ENCODE measurements around the gene MOAP1. TPM values are rescaled to one million over a fixed set of nuclear protein-coding genes. Genes with fewer than 3 reads are reported as not detected.
"Not testable (repeated sequence)": the region's sequence is repeated elsewhere in the genome, so short reads cannot be mapped to it uniquely, and the experiment has no call there.

MOAP1 gene
- total RNA-seq, 2 donors from 2014 or later: 31.2 to 39.0 TPM

DNA sequence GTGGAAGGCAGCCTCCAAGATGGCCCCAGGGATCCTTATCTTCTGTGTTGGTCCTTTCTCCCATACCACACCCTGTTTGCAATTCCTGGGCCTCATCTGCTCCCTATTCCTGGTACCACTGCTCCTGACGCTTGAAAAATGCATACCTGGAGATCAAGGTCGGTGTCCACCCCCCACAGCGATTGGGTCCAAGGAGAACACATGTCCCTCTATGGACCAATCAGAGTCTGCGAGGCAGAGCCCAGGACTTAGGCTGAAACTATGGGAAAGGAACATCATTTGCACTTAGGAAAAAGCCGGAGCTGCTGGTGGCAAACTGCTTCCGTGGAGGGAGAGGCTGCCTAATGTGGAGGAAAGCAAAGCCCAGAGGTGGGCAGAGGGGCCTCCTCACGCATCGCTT, 35.7 kb downstream of the MOAP1 start:
- H3K27ac ChIP-seq: no peak overlapping the region
- no peaks in the 10 kb centered on the region for H3K36me3 ChIP-seq
- no peak for DNase-seq (ENCODE audit: low spot score)
- intact Hi-C loops (cut with DNase I): no loop called here
- WGBS: 90% methylated on average over 8 of the region's 8 CpGs
- TF ChIP-seq, protein P1, sequence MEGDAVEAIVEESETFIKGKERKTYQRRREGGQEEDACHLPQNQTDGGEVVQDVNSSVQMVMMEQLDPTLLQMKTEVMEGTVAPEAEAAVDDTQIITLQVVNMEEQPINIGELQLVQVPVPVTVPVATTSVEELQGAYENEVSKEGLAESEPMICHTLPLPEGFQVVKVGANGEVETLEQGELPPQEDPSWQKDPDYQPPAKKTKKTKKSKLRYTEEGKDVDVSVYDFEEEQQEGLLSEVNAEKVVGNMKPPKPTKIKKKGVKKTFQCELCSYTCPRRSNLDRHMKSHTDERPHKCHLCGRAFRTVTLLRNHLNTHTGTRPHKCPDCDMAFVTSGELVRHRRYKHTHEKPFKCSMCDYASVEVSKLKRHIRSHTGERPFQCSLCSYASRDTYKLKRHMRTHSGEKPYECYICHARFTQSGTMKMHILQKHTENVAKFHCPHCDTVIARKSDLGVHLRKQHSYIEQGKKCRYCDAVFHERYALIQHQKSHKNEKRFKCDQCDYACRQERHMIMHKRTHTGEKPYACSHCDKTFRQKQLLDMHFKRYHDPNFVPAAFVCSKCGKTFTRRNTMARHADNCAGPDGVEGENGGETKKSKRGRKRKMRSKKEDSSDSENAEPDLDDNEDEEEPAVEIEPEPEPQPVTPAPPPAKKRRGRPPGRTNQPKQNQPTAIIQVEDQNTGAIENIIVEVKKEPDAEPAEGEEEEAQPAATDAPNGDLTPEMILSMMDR (IDR thresholded peaks at IDR 0.05): no peak
- no peaks in the 10 kb centered on the region for H3K4me1 ChIP-seq (replicated peaks)
- no peaks in the 10 kb centered on the region for H3K27me3 ChIP-seq (replicated peaks; ENCODE audit: insufficient read depth)
- H3K4me3 ChIP-seq: no peak overlapping the region
- H3K9me3 ChIP-seq: no peaks in the 10 kb centered on the region

DNA sequence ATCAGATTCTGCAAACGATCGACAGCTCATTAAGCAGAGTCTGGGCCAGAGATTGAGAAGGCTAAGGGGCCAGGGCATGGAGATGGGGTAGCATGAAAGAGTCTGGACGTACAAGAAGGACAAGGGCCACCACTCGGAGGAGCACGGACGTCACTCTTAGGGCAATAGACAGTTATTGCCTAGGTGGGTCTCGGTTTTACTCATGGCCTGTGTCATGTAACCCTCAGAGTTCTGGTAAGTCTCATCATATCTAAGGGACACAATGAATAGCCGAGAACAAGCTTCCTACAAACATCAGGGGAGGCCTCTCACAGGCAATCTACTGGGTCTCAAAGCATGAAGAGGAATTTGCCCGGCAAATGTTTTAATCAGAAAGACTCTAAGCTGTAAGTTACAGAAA, 38.6 kb downstream of the MOAP1 start:
- DNase-seq (ENCODE audit: low spot score): no peak
- Histone ChIP-seq H3K27ac (no peak overlapping the region), H3K9me3 (no peaks in the 10 kb centered on the region), H3K27me3 (replicated peaks; ENCODE audit: insufficient read depth) (no peaks in the 10 kb centered on the region), H3K36me3 (no peaks in the 10 kb centered on the region), H3K4me1 (replicated peaks) (no peaks in the 10 kb centered on the region), H3K4me3 (no peak overlapping the region)
- intact Hi-C loops (cut with DNase I): no loop called here
- no peak for TF ChIP-seq POLR2A (IDR thresholded peaks at IDR 0.05)
- TF ChIP-seq, protein P1 (IDR thresholded peaks at IDR 0.05): no peak
- TF ChIP-seq POLR2AphosphoS5 (IDR thresholded peaks at IDR 0.05): no peak
- 74% methylated on average over 9 of the region's 9 CpGs for WGBS

DNA sequence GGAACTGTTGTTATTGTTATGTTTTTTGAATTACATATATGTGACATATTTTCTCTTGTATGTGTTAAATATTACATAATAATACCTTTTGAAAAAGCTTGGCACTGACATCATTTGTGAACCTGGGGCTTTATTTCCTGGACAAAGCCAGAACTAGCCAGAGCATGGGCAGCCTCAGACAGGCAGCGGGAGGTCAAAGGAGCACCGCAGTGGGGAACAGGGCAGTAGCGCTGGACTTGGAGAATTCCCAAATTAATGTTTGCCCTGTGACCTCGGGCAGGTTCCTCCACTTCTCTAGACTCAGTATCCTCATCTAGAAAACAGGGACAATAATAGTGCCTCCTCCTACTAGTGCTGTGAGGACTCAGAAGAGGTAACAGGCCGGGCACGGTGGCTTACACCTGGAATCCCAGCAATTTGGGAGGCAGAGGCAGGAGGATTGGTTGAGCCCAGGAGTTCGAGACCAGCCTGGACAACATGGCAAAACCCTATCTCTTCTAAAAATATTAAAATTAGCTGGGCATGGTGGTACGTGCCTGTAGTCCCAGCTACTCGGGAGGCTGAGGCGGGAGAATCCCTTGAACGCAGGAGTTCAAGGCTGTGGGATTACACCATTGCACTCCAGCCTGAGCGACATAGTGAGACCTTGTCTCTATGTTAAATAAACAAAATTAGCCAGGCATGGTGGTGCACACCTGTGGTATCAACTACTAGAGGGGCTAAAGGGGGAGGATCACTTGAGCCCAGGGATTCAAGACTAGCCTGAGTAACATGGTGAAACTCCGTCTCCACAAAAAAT, 41.6 kb downstream of the MOAP1 start:
- Histone ChIP-seq H3K4me3 (no peak overlapping the region), H3K27me3 (replicated peaks; ENCODE audit: insufficient read depth) (no peaks in the 10 kb centered on the region), H3K36me3 (no peaks in the 10 kb centered on the region), H3K27ac (no peak overlapping the region), H3K9me3 (no peaks in the 10 kb centered on the region), H3K4me1 (replicated peaks) (no peaks in the 10 kb centered on the region)
- intact Hi-C loops (cut with DNase I): no loop called here
- DNase-seq (ENCODE audit: low spot score): no peak
- TF ChIP-seq, protein P1 (IDR thresholded peaks at IDR 0.05): no peak
- no peak for TF ChIP-seq POLR2AphosphoS5 (IDR thresholded peaks at IDR 0.05)
- 86% methylated on average over 13 of the region's 13 CpGs for WGBS

DNA sequence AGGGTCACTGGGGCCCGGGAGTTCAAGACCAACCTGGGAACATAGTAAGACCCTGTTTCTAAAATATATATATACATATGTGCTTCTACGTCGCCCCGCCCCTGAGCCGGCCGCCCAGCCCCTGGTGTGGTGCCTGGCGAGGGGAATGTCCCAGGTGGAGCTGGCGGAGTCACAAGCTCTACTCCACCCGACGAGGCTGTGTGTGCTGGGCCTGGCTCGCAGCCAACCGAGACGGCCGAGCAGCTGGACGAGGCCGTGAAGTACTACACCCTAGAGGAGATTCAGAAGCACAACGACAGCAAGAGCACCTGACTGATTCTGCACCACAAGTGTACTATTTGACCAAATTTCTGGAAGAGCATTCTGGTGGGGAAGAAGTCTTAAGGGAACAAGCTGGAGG, 46.8 kb downstream of the MOAP1 start:
- intact Hi-C loops (cut with DNase I): loop anchor here (2.0 kb wide), 1 partner anchor 185 kb away; no protein-coding TSS in a partner anchor

DNA sequence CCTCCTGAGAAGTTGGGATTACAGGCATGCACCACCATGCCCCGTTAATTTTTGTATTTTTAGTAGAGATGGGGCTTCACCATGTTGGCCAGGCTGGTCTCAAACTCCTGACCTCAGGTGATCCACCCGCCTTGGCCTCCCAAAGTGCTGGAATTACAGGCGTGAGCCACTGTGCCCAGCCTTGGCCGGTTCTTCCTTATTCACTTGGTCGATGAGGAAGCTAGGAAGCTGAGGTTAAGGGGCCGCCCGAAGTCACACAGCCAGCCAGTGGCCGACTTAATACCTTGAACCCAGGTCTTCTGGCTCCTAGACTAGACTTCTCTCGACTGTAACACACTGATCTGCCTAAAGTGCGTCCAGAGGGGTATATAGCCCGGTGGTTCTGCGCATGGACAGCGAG, 48.2 kb downstream of the MOAP1 start:
- WGBS: 91% methylated on average over 11 of the region's 13 CpGs
- intact Hi-C loops (cut with DNase I): not testable (repeated sequence)

More for the DNA sequence above, 46.8 kb downstream of the MOAP1 start:
- no peaks in the 10 kb centered on the region for H3K9me3 ChIP-seq
- DNase-seq (ENCODE audit: low spot score): peak; percentile 46
- no peaks in the 10 kb centered on the region for H3K4me1 ChIP-seq (replicated peaks)
- no peaks in the 10 kb centered on the region for H3K27me3 ChIP-seq (replicated peaks; ENCODE audit: insufficient read depth)
- H3K27ac ChIP-seq: no peak overlapping the region
- no peak overlapping the region for H3K4me3 ChIP-seq
- 34% methylated on average over 17 of the region's 17 CpGs for WGBS
- TF ChIP-seq, protein P1 (IDR thresholded peaks at IDR 0.05): peak in 2 of 4 experiments; percentile 24 to 34
- TF ChIP-seq POLR2AphosphoS5 (IDR thresholded peaks at IDR 0.05): no peak
- H3K36me3 ChIP-seq: no peaks in the 10 kb centered on the region

More for the DNA sequence above, 48.2 kb downstream of the MOAP1 start:
- DNase-seq (ENCODE audit: low spot score); H3K27ac ChIP-seq; H3K4me1 ChIP-seq (replicated peaks); H3K36me3 ChIP-seq; H3K27me3 ChIP-seq (replicated peaks; ENCODE audit: insufficient read depth); H3K9me3 ChIP-seq; H3K4me3 ChIP-seq: not testable (repeated sequence)
